HepG2 (cell line): ENCODE results near the gene NFATC4. TPM values are rescaled to one million over a fixed set of nuclear protein-coding genes. Genes with fewer than 3 reads are reported as not detected.

Experiments
- DNMT3B ChIP-seq: conservative IDR thresholded peaks from 2 replicates; pipeline ENCODE4 v1.6.1; 2016; ENCODE audit warnings: missing biosample characterization, control low read depth
- EED ChIP-seq: sonication (generic); formaldehyde crosslinking; IDR thresholded peaks from 2 replicates; pipeline ENCODE4 v1.5.0; 2020; ENCODE audit warnings: mild to moderate bottlenecking, missing genetic modification reagents
- GATA4 ChIP-seq: sonication (generic); IDR thresholded peaks from 2 replicates; pipeline ENCODE4 v1.6.1; 2016; ENCODE audit warnings: antibody characterized with exemption, low read depth, borderline replicate concordance
- IRF2 ChIP-seq: IDR thresholded peaks from 2 replicates; pipeline ENCODE4 v1.6.1; 2018; ENCODE audit warnings: missing genetic modification reagents, missing compliant biosample characterization
- KMT2B ChIP-seq: IDR thresholded peaks from 2 replicates; pipeline ENCODE4 v1.6.1; 2016; ENCODE audit warnings: missing genetic modification reagents, missing compliant biosample characterization
- MATR3 ChIP-seq: sonication (generic); formaldehyde crosslinking; IDR thresholded peaks from 2 replicates; pipeline ENCODE4 v1.4.0; 2020; ENCODE audit warnings: missing genetic modification reagents
- NFE2 ChIP-seq: sonication (generic); formaldehyde crosslinking; IDR thresholded peaks from 2 replicates; pipeline ENCODE4 v1.4.0; 2020; ENCODE audit warnings: missing genetic modification reagents
- SIX1 ChIP-seq: sonication (generic); formaldehyde crosslinking; IDR thresholded peaks from 2 replicates; pipeline ENCODE4 v1.4.0; 2020; ENCODE audit warnings: missing genetic modification reagents, borderline replicate concordance
- ZFYVE20 ChIP-seq: sonication (generic); formaldehyde crosslinking; IDR thresholded peaks from 2 replicates; pipeline ENCODE4 v1.8.0; 2023; ENCODE audit warnings: low read depth, mild to moderate bottlenecking, moderate library complexity, missing genetic modification reagents, borderline replicate concordance
- ZNF20 ChIP-seq: sonication (generic); formaldehyde crosslinking; IDR thresholded peaks from 2 replicates; pipeline ENCODE4 v1.4.0; 2020; ENCODE audit warnings: mild to moderate bottlenecking, moderate library complexity, missing genetic modification reagents
- ZNF205 ChIP-seq: IDR thresholded peaks from 2 replicates; pipeline ENCODE4 v1.6.1; 2018; ENCODE audit warnings: missing biosample characterization, missing genetic modification reagents
- ZNF605 ChIP-seq: sonication (generic); formaldehyde crosslinking; IDR thresholded peaks from 2 replicates; pipeline ENCODE4 v1.8.0; 2022; ENCODE audit warnings: mild to moderate bottlenecking, missing genetic modification reagents
- ZNF615 ChIP-seq: sonication (generic); formaldehyde crosslinking; IDR thresholded peaks from 2 replicates; pipeline ENCODE4 v1.5.0; 2020; ENCODE audit warnings: mild to moderate bottlenecking, missing genetic modification reagents, borderline replicate concordance
- polyA plus RNA-seq, 8 experiments: library from polyadenylated mRNA; depleted of rRNA in 3 of 8; stranded (reverse) in 7 of 8; unstranded in 1 of 8; fragments of >200 nt; fragmentation: Illumina TruSeq in 4 of 8; extraction: Trizol in 4 of 8; gene quantifications; 2 replicates each; pipeline versions ENCODE4 v1.2.1 to v1.2.3, GENCODE V29; 2011 to 2016; ENCODE audit warnings: low read depth in 4 of 8, missing spikeins in 1 of 8, mixed read lengths in 1 of 8; ENCODE audit not compliant: insufficient read depth in 1 of 8
- total RNA-seq, 5 experiments: library from RNA; depleted of rRNA; stranded (reverse); fragments of >200 nt; fragmentation: Illumina TruSeq; extraction: Trizol; gene quantifications; 2 replicates each; pipeline ENCODE4 v1.2.3, GENCODE V29; 2016; ENCODE audit warnings: low read depth in 1 of 5
- TF ChIP-seq, protein P1 (sequence below): sonication (generic); formaldehyde crosslinking; IDR thresholded peaks from 2 replicates; pipeline ENCODE4; 2020; ENCODE audit warnings: missing genetic modification reagents, mild to moderate bottlenecking, borderline replicate concordance
- TF ChIP-seq, protein P2 (sequence below): sonication (generic); formaldehyde crosslinking; conservative IDR thresholded peaks from 2 replicates; pipeline ENCODE4 v1.8.0; 2022; ENCODE audit warnings: missing genetic modification reagents
- TF ChIP-seq, protein P3 (sequence below): sonication (generic); formaldehyde crosslinking; IDR thresholded peaks from 2 replicates; pipeline ENCODE4 v1.5.0; 2020; ENCODE audit warnings: mild to moderate bottlenecking, missing genetic modification reagents
- TF ChIP-seq, protein P4 (sequence below): sonication (generic); formaldehyde crosslinking; IDR thresholded peaks from 2 replicates; pipeline ENCODE4 v1.5.0; 2020; ENCODE audit warnings: missing genetic modification reagents, mild to moderate bottlenecking, borderline replicate concordance
- TF ChIP-seq, protein P5 (sequence below): sonication (generic); formaldehyde crosslinking; IDR thresholded peaks from 2 replicates; pipeline ENCODE4 v1.5.1; 2020; ENCODE audit warnings: missing genetic modification reagents, mild to moderate bottlenecking, borderline replicate concordance

Gene NFATC4
- total and polyA plus RNA-seq, 2 of the 13 experiments (the other 11 are each of a cell fraction or from before 2014, with no cell fraction given), result 0.04 to 0.15 TPM

DNA sequence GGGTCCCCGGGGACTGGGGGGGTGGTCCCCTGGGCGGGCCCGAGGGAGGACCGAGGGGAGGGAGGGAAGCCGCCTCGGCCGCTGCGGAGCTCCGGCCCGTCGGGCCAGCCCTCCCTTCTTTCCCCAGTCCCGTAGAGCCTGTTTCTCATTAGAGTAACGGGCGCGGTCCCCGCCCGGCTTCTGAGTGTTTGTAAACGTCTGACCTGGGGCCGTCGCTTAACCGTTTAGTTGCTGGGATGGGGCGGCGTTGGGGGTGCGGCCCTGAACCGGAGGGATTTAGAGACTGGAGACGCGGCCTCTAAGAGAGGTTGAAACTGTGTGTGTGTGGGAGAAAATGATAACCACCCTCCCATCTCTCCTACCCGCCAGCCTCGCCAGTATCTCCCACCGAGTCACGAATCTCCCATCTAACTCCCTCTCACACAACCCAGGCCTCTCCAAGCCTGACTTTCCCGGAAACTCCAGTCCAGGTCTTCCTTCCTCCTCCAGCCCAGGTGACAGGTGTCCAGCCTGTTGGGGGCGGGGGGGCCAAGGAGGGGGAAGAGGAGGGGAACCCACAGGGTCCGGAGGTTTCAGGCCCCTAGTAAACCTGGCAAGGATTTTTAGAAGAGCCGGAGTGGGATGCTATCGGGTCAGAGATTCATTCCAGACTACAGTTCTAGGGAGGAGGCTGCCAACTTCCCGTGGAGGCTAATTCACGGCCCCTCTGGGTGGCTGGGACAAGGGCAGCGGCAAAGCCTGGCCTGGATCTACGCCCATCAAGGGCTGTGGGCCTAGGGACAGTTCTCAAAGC is 1.1 kb upstream of the NFATC4 start (continued):
- TF ChIP-seq, protein P1, sequence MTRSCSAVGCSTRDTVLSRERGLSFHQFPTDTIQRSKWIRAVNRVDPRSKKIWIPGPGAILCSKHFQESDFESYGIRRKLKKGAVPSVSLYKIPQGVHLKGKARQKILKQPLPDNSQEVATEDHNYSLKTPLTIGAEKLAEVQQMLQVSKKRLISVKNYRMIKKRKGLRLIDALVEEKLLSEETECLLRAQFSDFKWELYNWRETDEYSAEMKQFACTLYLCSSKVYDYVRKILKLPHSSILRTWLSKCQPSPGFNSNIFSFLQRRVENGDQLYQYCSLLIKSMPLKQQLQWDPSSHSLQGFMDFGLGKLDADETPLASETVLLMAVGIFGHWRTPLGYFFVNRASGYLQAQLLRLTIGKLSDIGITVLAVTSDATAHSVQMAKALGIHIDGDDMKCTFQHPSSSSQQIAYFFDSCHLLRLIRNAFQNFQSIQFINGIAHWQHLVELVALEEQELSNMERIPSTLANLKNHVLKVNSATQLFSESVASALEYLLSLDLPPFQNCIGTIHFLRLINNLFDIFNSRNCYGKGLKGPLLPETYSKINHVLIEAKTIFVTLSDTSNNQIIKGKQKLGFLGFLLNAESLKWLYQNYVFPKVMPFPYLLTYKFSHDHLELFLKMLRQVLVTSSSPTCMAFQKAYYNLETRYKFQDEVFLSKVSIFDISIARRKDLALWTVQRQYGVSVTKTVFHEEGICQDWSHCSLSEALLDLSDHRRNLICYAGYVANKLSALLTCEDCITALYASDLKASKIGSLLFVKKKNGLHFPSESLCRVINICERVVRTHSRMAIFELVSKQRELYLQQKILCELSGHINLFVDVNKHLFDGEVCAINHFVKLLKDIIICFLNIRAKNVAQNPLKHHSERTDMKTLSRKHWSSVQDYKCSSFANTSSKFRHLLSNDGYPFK, result no peak; the same call in 1 of the 2 replicates
- no peak for TF ChIP-seq ZNF615 (CRISPR knock-in tag)
- TF ChIP-seq GATA4, result no peak
- no peak for TF ChIP-seq EED (CRISPR knock-in tag)
- TF ChIP-seq, protein P2, sequence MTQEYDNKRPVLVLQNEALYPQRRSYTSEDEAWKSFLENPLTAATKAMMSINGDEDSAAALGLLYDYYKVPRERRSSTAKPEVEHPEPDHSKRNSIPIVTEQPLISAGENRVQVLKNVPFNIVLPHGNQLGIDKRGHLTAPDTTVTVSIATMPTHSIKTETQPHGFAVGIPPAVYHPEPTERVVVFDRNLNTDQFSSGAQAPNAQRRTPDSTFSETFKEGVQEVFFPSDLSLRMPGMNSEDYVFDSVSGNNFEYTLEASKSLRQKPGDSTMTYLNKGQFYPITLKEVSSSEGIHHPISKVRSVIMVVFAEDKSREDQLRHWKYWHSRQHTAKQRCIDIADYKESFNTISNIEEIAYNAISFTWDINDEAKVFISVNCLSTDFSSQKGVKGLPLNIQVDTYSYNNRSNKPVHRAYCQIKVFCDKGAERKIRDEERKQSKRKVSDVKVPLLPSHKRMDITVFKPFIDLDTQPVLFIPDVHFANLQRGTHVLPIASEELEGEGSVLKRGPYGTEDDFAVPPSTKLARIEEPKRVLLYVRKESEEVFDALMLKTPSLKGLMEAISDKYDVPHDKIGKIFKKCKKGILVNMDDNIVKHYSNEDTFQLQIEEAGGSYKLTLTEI, result no peak
- no peak for TF ChIP-seq SIX1 (CRISPR knock-in tag)
- TF ChIP-seq DNMT3B, result no peak
- TF ChIP-seq, protein P3, sequence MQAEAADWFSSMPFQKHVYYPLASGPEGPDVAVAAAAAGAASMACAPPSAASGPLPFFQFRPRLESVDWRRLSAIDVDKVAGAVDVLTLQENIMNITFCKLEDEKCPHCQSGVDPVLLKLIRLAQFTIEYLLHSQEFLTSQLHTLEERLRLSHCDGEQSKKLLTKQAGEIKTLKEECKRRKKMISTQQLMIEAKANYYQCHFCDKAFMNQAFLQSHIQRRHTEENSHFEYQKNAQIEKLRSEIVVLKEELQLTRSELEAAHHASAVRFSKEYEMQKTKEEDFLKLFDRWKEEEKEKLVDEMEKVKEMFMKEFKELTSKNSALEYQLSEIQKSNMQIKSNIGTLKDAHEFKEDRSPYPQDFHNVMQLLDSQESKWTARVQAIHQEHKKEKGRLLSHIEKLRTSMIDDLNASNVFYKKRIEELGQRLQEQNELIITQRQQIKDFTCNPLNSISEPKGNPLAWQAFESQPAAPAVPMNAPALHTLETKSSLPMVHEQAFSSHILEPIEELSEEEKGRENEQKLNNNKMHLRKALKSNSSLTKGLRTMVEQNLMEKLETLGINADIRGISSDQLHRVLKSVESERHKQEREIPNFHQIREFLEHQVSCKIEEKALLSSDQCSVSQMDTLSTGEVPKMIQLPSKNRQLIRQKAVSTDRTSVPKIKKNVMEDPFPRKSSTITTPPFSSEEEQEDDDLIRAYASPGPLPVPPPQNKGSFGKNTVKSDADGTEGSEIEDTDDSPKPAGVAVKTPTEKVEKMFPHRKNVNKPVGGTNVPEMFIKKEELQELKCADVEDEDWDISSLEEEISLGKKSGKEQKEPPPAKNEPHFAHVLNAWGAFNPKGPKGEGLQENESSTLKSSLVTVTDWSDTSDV, result peak; percentile 12; the same call in 1 of the 2 replicates
- TF ChIP-seq, protein P4, sequence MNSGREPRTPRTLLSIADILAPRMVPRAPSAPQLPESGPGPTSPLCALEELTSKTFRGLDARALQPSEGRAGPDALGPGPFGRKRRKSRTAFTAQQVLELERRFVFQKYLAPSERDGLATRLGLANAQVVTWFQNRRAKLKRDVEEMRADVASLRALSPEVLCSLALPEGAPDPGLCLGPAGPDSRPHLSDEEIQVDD (CRISPR knock-in tag), result no peak; the same call in 1 of the 2 replicates
- TF ChIP-seq ZNF20 (CRISPR knock-in tag), result no peak
- no peak for TF ChIP-seq MATR3 (CRISPR knock-in tag)
- TF ChIP-seq ZNF605 (CRISPR knock-in tag), result peak; percentile 74; the same call in 1 of the 2 replicates
- no peak for TF ChIP-seq ZFYVE20 (CRISPR knock-in tag)
- peak; percentile 27; the same call in 1 of the 2 replicates for TF ChIP-seq KMT2B (CRISPR knock-in tag)
- 0 out of 2 replicates have a peak, but pooled peaks have one; percentile 46 for TF ChIP-seq ZNF205 (CRISPR knock-in tag)
- no peak for TF ChIP-seq NFE2
- TF ChIP-seq IRF2, result 0 out of 2 replicates have a peak, but pooled peaks have one; percentile 27
- TF ChIP-seq, protein P5, sequence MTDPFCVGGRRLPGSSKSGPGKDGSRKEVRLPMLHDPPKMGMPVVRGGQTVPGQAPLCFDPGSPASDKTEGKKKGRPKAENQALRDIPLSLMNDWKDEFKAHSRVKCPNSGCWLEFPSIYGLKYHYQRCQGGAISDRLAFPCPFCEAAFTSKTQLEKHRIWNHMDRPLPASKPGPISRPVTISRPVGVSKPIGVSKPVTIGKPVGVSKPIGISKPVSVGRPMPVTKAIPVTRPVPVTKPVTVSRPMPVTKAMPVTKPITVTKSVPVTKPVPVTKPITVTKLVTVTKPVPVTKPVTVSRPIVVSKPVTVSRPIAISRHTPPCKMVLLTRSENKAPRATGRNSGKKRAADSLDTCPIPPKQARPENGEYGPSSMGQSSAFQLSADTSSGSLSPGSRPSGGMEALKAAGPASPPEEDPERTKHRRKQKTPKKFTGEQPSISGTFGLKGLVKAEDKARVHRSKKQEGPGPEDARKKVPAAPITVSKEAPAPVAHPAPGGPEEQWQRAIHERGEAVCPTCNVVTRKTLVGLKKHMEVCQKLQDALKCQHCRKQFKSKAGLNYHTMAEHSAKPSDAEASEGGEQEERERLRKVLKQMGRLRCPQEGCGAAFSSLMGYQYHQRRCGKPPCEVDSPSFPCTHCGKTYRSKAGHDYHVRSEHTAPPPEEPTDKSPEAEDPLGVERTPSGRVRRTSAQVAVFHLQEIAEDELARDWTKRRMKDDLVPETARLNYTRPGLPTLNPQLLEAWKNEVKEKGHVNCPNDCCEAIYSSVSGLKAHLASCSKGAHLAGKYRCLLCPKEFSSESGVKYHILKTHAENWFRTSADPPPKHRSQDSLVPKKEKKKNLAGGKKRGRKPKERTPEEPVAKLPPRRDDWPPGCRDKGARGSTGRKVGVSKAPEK (CRISPR knock-in tag), result peak; percentile 25
